Anterior cingulate cortex (tissue), 58 donors: ENCODE results near the gene HEY2.
"Not testable (repeated sequence)": the region's sequence is repeated elsewhere in the genome, so short reads cannot be mapped to it uniquely, and the experiment has no call there.

Experiments used
- DNase-seq, 58 donors: peaks; one replicate each; lab custom pipeline; 2025; lab: John Stamatoyannopoulos, UW

Gene HEY2

DNA sequence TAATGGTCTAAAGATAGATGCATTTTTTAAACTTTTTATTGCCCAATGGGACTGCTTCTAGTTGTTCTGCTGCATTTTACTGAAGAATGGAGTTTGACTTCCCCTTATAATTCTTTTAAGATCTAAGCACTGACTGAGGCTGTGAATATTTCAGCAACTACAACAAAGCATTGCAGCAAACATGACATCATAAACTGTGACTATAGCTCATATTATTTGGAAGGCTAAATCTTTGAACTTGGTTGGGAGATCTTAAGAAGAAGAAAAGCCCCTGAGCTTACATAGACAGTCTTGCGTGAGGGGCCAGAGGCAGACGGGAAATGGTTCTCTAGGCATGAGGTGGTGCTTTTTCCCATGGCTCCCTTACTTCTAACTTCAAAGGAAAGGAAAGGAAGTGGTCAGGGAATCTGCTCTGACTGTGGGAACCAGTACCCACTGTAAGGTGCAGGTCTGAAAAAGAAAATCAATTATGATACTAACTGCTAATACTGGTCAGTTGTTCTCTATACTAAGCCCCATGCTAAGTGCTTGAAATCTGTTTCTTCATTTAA, 14.8 kb downstream of the HEY2 start:
- DNase-seq: no peak

DNA sequence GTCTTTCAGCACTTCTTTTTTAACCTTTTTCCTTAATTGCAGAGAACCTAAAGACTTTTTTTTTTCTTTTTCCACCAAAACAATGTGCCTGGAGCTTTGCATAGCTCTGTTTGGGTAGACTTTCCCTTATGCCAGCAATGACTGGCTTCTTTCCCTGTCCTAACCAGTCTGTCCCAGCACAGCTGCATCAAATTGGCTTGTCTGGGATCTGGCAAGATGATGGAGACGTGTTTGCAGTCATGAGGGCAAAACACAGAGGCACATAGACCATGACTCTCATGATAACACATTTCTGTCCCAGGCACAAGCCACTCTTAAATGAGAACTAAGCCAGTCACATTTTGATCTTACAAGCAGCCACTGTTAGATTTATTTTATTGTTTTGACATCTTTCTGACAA, 16.5 kb downstream of the HEY2 start:
- DNase-seq: peak in 5 of 58 donors; percentile 13 to 37 (median 22)

DNA sequence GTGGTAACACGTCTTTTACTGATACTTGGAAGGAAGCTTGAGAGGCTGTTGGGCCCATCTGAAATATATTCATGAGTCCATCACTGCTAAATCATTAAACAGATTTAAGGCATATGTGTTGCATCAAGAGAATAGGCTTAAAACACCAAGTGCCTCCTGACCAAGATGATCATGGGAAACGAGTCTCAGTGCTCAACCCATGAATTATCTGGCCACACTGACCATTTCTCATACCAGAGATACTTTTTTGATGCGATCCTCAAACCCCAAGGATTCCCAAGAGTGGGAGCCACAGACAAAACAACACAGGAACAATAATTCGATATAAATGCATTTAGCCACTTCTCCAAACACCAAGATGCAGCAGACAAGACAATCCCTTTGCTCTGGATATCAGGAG, 17.2 kb downstream of the HEY2 start:
- DNase-seq: no peak

GRCh38 chr6:125769147-125769783, 19.8 kb downstream of the HEY2 start:
- DNase-seq: no peak

- DNase-seq: peak in 1 of 58 donors; percentile 14
These were observed 24.2 kb downstream of the HEY2 start for GRCh38 chr6:125773387-125774341.

GRCh38 chr6:125776107-125776826, 26.8 kb downstream of the HEY2 start:
- not testable (repeated sequence) for DNase-seq

- peak; percentile 16 to 93 (median 73) for DNase-seq
These were observed 30.6 kb downstream of the HEY2 start for GRCh38 chr6:125779924-125780539.

- peak in 43 of 58 donors; percentile 8 to 74 (median 35) for DNase-seq
These were observed 31.3 kb downstream of the HEY2 start for GRCh38 chr6:125780540-125781313.

- DNase-seq: peak in 1 of 58 donors; percentile 26
These were observed 32.0 kb downstream of the HEY2 start for GRCh38 chr6:125781314-125781868.

DNA sequence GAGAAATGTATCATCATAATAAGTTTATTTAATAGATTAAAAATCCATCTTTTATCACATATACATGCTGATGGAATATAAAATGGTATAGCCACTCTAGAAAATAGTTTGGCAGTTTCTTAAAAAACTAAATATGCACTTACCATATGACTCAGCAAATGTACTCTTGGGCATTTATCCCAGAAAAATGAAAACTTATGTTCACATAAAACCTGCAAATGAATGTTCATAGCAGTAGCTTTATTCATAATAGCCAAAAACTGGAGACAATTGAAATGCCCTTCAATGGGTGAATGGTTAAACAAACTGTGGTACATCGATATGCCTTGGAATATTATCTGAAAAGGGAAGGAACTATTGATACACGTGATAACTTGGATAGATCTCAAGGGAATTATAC, 34.9 kb downstream of the HEY2 start:
- no peak for DNase-seq

GRCh38 chr6:125787791-125788190, 38.4 kb downstream of the HEY2 start:
- peak in 1 of 58 donors; percentile 8 for DNase-seq

DNA sequence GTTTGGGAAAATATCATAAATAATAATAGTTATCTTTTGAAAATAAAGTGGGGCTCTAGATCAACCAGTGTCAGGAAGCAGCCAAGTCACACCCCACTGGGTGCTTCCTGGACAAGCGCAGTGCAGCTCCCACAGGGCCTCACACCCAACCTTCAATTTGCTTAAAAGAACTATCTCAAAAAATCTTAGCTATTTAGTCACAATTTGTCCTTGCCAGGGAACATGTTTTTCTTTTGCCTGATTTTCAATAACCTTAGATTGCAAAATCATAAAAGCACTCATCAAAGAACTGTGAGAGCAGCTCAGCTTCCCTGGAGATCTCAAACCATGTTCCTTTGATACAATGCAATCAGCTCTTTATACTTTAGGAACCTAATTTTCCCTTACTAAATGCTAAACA, 39.7 kb downstream of the HEY2 start:
- no peak for DNase-seq

- peak in 51 of 58 donors; percentile 29 to 84 (median 60) for DNase-seq
These were observed 40.3 kb downstream of the HEY2 start for GRCh38 chr6:125789576-125790357.

GRCh38 chr6:125790358-125791150, 41.1 kb downstream of the HEY2 start, which contains the start of gene NCOA7:
Gene NCOA7 (plus strand): TSS chr6:125790960. CDS start chr6:125815355, 24,395 bp downstream.
- peak; percentile 11 to 90 (median 81) for DNase-seq

GRCh38 chr6:125791151-125791819, 41.9 kb downstream of the HEY2 start:
- peak in 42 of 58 donors; percentile 12 to 85 (median 40) for DNase-seq

DNA sequence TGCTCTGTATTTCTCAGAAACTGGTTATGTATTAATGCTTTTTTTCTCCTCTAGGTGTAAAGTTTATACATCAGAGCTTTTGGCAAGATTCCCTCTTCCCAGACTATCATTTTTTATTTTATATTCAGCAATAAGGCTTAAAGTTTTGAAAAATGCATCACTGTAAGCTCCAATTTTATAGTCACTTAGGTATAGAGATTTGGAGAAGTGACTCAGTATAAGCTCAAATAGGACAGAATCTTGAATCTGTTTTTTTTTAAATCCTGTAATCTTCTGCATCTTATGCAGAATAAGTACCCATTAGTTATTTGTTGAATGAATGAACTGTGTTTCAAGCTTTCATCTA, 42.4 kb downstream of the HEY2 start:
- DNase-seq: no peak

GRCh38 chr6:125792172-125792571, 42.7 kb downstream of the HEY2 start:
- DNase-seq: no peak
